Progenitor cell of endocrine pancreas (in vitro differentiated cells): ENCODE data around the gene ARL8B. TPM values are rescaled to one million over a fixed set of nuclear protein-coding genes. Genes with fewer than 3 reads are reported as not detected.

Source experiments
- DNase-seq: peaks from one replicate; pipeline ENCODE4 v3.0.0; 2021; ENCODE audit warnings: low spot score; ENCODE audit not compliant: unreplicated experiment
- H3K27ac Mint-ChIP-seq: 2 replicates; pipeline ENCODE4 v1.8.0; 2021; ENCODE audit warnings: mild to moderate bottlenecking, moderate library complexity, mixed read lengths
- H3K27me3 Mint-ChIP-seq: 2 replicates; pipeline ENCODE4 v1.8.0; 2021; ENCODE audit warnings: mixed read lengths
- H3K36me3 Mint-ChIP-seq: 2 replicates; pipeline ENCODE4 v1.8.0; 2022; ENCODE audit warnings: mixed read lengths; ENCODE audit not compliant: insufficient read depth
- H3K4me1 Mint-ChIP-seq: 2 replicates; pipeline ENCODE4 v1.8.0; 2021; ENCODE audit warnings: low read depth, mixed read lengths
- H3K4me3 Mint-ChIP-seq: 2 replicates; pipeline ENCODE4 v1.8.0; 2021; ENCODE audit warnings: low read depth, mild to moderate bottlenecking, moderate library complexity, mixed read lengths
- H3K9me3 Mint-ChIP-seq: 2 replicates; pipeline ENCODE4 v1.8.0; 2021; ENCODE audit warnings: low read depth, mixed read lengths
- CTCF ChIP-seq: fragments of 200-600 bp; sonication (generic); IDR thresholded peaks from one replicate; pipeline ENCODE4 v1.5.0; 2021; ENCODE audit warnings: antibody characterized with exemption, mild to moderate bottlenecking; ENCODE audit not compliant: unreplicated experiment
- total RNA-seq: library from RNA; stranded (reverse); gene quantifications from 2 replicates; pipeline ENCODE4 v1.2.1, GENCODE V29; 2021

The ARL8B gene
- total RNA-seq, 1 donor from 2014 or later, result 37.7 TPM

DNA sequence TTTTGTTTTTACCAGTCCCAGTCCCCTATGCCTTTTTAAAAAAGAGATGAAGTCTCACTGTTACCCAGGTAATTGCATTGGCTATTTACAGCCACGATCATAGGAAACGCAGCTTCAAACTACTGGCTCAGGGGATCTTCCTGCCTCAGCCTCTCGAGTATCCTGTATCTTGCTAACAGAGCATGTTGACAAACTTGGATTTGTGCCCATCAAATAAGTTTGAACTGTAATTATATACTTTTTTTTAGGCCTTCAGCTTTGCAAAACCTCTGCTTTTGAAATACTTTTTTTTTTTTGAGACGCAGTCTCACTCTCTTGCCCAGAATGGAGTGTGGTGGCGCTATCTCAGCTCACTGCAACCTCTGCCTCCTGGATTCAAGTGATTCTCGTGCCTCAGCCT, 62.4 kb downstream of the ARL8B start:
- H3K27me3 Mint-ChIP-seq, result no peaks in the 10 kb centered on the region
- TF ChIP-seq CTCF, result no peak
- no peak overlapping the region for H3K4me3 Mint-ChIP-seq
- no peak overlapping the region for H3K27ac Mint-ChIP-seq
- H3K9me3 Mint-ChIP-seq, result no peaks in the 10 kb centered on the region
- peaks cover 10% of the 10 kb centered on the region for H3K4me1 Mint-ChIP-seq
- no peak for DNase-seq
- peaks cover 3% of the 10 kb centered on the region for H3K36me3 Mint-ChIP-seq

DNA sequence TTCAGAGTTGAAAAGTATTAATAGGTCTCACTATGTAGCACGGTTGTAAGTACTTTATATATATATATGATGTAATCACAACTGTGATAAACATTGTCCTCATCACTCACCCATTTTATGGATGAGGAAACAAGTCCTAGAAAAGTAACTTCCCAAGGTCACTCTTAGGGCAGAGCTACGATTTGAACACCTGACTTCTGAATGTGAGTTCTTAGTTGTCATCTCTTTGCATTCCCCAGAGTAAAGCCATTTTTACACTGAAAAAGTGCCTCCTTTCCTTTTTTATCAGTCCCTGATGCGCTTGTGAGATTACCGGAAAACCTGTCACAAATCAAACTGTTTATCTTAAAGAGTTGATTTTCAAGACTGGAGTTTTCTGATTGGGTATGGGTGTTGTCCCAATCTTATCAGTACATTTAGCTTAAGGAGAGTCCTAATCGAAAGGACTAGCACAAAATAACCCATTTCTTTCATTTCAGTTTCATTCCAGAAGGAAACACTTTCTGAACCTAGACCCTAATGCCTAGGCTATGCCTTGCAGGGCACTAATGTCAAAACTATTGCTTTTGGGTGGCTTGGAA, 63.1 kb downstream of the ARL8B start:
- no peak for TF ChIP-seq CTCF
- no peak for DNase-seq
- Mint-ChIP-seq H3K36me3 (peaks cover 2% of the 10 kb centered on the region), H3K9me3 (no peaks in the 10 kb centered on the region), H3K27me3 (no peaks in the 10 kb centered on the region), H3K4me1 (peaks cover 15% of the 10 kb centered on the region), H3K27ac (no peak overlapping the region), H3K4me3 (no peak overlapping the region)

DNA sequence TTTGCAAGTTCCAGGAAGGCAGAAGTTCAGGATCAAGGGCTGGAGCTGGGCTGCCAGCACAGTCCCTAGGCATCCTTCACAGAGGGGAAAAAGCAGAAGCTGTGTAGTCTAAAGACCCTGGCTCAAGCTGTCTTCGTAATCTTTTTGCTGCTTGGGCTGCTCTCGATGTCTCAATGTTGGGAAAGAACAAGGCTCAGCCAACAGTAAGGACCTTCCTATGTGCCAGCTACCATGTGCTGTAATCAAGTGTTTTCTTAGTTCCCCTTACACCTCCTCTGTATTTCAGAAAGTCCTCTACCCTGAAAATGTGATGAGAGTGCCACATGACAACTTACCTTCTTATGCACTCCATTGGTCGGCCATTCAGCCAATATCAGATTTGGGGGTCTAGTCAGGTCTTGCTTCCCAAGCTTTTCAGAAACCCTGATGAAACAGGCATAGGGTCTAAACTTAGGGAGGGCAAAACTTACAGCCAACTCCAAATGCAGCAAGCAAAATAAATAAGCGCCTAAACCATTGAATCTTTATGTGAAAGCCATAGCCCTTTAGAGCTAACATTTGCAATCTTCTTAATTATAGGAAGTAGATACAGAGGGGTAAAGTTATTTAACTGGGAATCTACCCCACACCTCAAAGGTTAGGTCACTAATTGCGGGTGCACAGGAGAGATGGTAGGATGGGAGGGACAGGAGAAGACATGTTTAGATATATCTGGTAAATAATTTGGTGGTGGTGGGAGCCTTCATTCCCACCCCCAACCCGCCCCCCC, 64.2 kb downstream of the ARL8B start:
- no peak for TF ChIP-seq CTCF
- peaks cover 18% of the 10 kb centered on the region for H3K4me1 Mint-ChIP-seq
- H3K27me3 Mint-ChIP-seq, result no peaks in the 10 kb centered on the region
- no peak overlapping the region for H3K27ac Mint-ChIP-seq
- no peaks in the 10 kb centered on the region for H3K9me3 Mint-ChIP-seq
- DNase-seq, result no peak
- H3K36me3 Mint-ChIP-seq, result peaks cover 1% of the 10 kb centered on the region
- peak overlapping the region; percentile 5 for H3K4me3 Mint-ChIP-seq

DNA sequence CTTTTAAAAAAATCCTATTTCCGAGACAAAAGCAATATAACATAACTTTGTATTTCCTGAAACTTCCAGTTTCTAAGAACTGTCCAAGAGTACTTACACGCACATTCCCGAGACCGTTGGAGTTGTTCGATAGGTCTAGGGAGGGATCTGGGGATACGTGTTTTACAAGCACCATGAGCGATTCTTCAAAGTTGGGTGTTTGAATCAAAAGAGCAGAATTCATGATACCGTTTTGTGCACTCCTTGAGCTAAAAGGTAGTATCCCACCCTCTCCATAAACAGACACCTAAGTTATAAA, 64.7 kb downstream of the ARL8B start:
- Mint-ChIP-seq H3K9me3 (no peaks in the 10 kb centered on the region), H3K27me3 (no peaks in the 10 kb centered on the region), H3K4me1 (peaks cover 18% of the 10 kb centered on the region), H3K36me3 (peaks cover 1% of the 10 kb centered on the region), H3K4me3 (peak overlapping the region; percentile 83), H3K27ac (peak overlapping the region; percentile 95)
- no peak for TF ChIP-seq CTCF
- DNase-seq, result no peak

- peak within 1 kb of the TSS; percentile 95 for H3K4me3 Mint-ChIP-seq
- H3K4me1 Mint-ChIP-seq, result peaks cover 24% of the 10 kb centered on the region
- H3K36me3 Mint-ChIP-seq, result peaks cover 3% of the 10 kb centered on the region
- no peaks in the 10 kb centered on the region for H3K9me3 Mint-ChIP-seq
- H3K27ac Mint-ChIP-seq, result peak within 1 kb of the TSS; percentile 98
- H3K27me3 Mint-ChIP-seq, result no peaks in the 10 kb centered on the region
- no peak for TF ChIP-seq CTCF
- DNase-seq, result peak; percentile 96
These were observed 65.2 kb downstream of the ARL8B start, which contains the start of gene EDEM1 for GRCh38 chr3:5187156-5187919. Gene EDEM1, plus strand, starts transcription at chr3:5187707. Its CDS starts 99 bp downstream, at chr3:5187806.
